Adipocyte (in vitro differentiated cells): ENCODE data around the gene MAN2B2.

Experiments used
- DNase-seq: peaks from one replicate; pipeline ENCODE4 v3.0.0-alpha.2; 2015; ENCODE audit warnings: low read depth
- H3K27me3 ChIP-seq: replicated peaks from 2 replicates; pipeline ENCODE4 v1.7.0; 2013; ENCODE audit warnings: mild to moderate bottlenecking, low read length, moderate library complexity; ENCODE audit not compliant: control insufficient read depth, insufficient read depth
- H3K36me3 ChIP-seq: 2 replicates; pipeline ENCODE4 v1.7.0; 2013; ENCODE audit warnings: low read length, mild to moderate bottlenecking, moderate library complexity; ENCODE audit not compliant: control insufficient read depth, insufficient read depth, severe bottlenecking
- H3K4me1 ChIP-seq: 2 replicates; pipeline ENCODE4 v1.7.0; 2013; ENCODE audit warnings: mild to moderate bottlenecking, low read length, moderate library complexity; ENCODE audit not compliant: control insufficient read depth, insufficient read depth
- H3K4me3 ChIP-seq: 2 replicates; pipeline ENCODE4 v1.7.0; 2013; ENCODE audit warnings: mild to moderate bottlenecking, low read length, moderate library complexity
- H3K9ac ChIP-seq: 2 replicates; pipeline ENCODE4 v1.7.0; 2013; ENCODE audit warnings: mild to moderate bottlenecking, low read length, moderate library complexity
- H3K9me3 ChIP-seq: 2 replicates; pipeline ENCODE4 v1.7.0; 2013; ENCODE audit warnings: mild to moderate bottlenecking, low read length, moderate library complexity; ENCODE audit not compliant: control insufficient read depth

The MAN2B2 gene

GRCh38 chr4:6534050-6534449, 40.9 kb upstream of the MAN2B2 start:
- H3K36me3 ChIP-seq = no peaks in the 10 kb centered on the region
- H3K4me1 ChIP-seq = no peaks in the 10 kb centered on the region
- H3K27me3 ChIP-seq = peaks cover 8% of the 10 kb centered on the region
- H3K4me3 ChIP-seq = no peak overlapping the region
- H3K9ac ChIP-seq = no peak overlapping the region
- no peak for DNase-seq
- H3K9me3 ChIP-seq = peaks cover 3% of the 10 kb centered on the region

GRCh38 chr4:6534618-6535328, 40.2 kb upstream of the MAN2B2 start:
- H3K4me3 ChIP-seq = no peak overlapping the region
- H3K27me3 ChIP-seq = peaks cover 13% of the 10 kb centered on the region
- DNase-seq = no peak
- no peaks in the 10 kb centered on the region for H3K4me1 ChIP-seq
- no peaks in the 10 kb centered on the region for H3K36me3 ChIP-seq
- peaks cover 3% of the 10 kb centered on the region for H3K9me3 ChIP-seq
- no peak overlapping the region for H3K9ac ChIP-seq

DNA sequence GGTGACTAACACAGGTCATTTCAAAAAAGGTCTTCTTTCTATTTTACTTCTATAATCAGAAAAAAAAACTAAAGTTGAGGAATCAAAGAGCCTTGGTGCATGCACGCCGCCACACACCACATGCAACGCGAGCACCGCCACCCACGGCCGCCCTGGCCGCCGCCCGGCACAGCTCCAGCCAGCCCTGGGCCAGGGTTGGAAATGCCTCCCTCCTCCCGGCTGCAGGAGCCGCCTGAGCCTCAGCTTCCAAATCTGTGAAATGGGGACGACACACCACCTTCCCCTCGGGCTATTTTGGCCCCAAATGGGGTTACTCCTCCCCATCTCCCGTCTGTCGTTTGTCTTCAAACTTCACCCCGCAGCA, 39.7 kb upstream of the MAN2B2 start:
- Histone ChIP-seq H3K27me3 (peaks cover 13% of the 10 kb centered on the region), H3K9me3 (peaks cover 4% of the 10 kb centered on the region), H3K9ac (no peak overlapping the region), H3K36me3 (no peaks in the 10 kb centered on the region), H3K4me1 (no peaks in the 10 kb centered on the region), H3K4me3 (no peak overlapping the region)
- no peak for DNase-seq

DNA sequence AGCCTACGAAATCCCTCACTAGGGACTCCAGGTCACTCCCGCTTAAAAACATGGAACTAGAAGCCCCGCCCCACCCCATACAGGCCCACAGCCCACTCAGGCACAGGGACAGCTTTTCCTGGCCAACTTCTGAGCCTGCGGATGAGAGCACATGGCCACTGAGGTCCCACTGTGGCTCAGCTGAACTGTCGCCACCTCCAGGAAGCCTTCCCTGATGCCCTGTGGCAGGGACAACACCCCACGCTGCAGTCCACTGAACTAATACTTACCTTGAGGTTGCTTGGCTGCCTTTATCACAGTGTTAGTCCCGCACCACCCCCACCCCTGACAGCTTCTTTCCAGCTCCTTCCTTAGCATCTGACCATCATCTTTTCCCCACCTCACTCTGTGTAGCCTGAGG, 39.3 kb upstream of the MAN2B2 start:
- DNase-seq = no peak
- H3K36me3 ChIP-seq = no peaks in the 10 kb centered on the region
- H3K4me3 ChIP-seq = no peak overlapping the region
- H3K4me1 ChIP-seq = no peaks in the 10 kb centered on the region
- H3K9ac ChIP-seq = no peak overlapping the region
- peaks cover 8% of the 10 kb centered on the region for H3K9me3 ChIP-seq
- H3K27me3 ChIP-seq = peaks cover 13% of the 10 kb centered on the region

- Histone ChIP-seq H3K27me3 (peaks cover 13% of the 10 kb centered on the region), H3K36me3 (no peaks in the 10 kb centered on the region), H3K9me3 (peaks cover 9% of the 10 kb centered on the region), H3K4me3 (no peak overlapping the region), H3K4me1 (no peaks in the 10 kb centered on the region), H3K9ac (no peak overlapping the region)
- DNase-seq = no peak
Observed at GRCh38 chr4:6538111-6538510, 36.9 kb upstream of the MAN2B2 start.

DNA sequence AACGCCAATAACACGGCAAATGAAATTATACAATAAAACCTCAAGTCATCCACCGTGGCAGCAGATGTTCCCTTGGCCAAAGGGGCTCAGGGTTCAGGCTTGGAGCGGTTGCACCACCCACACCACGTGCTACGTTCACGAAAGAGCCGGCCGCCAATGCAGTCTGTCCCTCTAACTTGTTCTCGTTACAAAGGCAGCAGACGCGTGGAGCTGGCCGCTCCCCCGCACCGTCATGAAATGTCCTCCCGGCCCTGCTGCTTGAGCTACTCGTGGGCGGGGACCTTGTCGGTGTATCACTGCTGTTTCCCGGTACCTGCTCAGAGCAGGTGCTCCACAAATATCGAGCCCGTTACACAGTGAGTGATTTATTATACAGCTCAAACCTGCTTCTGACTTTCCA, 36.4 kb upstream of the MAN2B2 start:
- Histone ChIP-seq H3K36me3 (no peaks in the 10 kb centered on the region), H3K4me3 (no peak overlapping the region), H3K27me3 (peaks cover 13% of the 10 kb centered on the region), H3K4me1 (no peaks in the 10 kb centered on the region), H3K9ac (no peak overlapping the region), H3K9me3 (peaks cover 9% of the 10 kb centered on the region)
- DNase-seq = no peak

DNA sequence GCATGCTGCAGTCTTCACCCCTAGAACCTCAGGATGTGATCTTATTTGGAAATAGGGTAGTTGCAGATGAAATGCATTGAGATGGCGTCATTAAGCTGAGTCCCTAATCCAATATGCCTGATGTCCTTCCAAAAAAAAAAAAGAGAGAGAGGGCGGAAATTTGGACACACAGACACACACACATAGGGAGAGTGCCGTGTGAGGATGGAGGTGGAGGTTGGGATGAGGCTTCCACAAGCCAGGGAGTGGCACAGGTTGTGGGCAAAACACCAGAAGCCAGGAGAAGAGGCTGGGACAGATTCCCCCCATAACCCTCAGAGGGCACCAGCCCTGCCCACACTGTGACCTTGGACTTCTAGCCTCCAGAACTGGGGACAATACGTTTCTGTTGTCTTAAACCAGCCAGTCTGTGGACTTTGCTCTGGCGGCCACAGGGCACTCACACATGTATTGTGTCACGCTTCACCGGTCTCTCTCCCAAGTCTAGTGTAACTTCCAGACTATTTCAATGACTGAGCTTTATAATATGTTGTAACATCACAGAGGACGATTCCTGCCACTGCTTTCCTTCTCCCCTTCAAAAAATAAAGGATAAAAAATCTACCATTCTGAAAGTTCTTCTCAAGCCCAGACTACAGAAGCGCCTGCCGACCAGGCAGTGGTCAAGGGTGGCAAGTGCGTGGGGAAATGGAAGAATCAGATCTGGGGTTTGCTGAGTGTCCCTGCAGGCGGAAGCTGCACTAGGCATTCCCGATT, 35.8 kb upstream of the MAN2B2 start:
- no peak overlapping the region for H3K9ac ChIP-seq
- peaks cover 9% of the 10 kb centered on the region for H3K9me3 ChIP-seq
- H3K36me3 ChIP-seq = no peaks in the 10 kb centered on the region
- DNase-seq = no peak
- H3K4me1 ChIP-seq = no peaks in the 10 kb centered on the region
- H3K27me3 ChIP-seq = peaks cover 13% of the 10 kb centered on the region
- H3K4me3 ChIP-seq = no peak overlapping the region

- peaks cover 13% of the 10 kb centered on the region for H3K27me3 ChIP-seq
- no peaks in the 10 kb centered on the region for H3K4me1 ChIP-seq
- no peak for DNase-seq
- H3K4me3 ChIP-seq = no peak overlapping the region
- H3K9me3 ChIP-seq = peaks cover 9% of the 10 kb centered on the region
- no peak overlapping the region for H3K9ac ChIP-seq
- H3K36me3 ChIP-seq = no peaks in the 10 kb centered on the region
Observed at GRCh38 chr4:6540879-6541278, 34.1 kb upstream of the MAN2B2 start.

- Histone ChIP-seq H3K4me3 (no peak overlapping the region), H3K36me3 (no peaks in the 10 kb centered on the region), H3K9me3 (peaks cover 9% of the 10 kb centered on the region), H3K4me1 (no peaks in the 10 kb centered on the region), H3K9ac (no peak overlapping the region), H3K27me3 (peaks cover 13% of the 10 kb centered on the region)
- no peak for DNase-seq
Observed at GRCh38 chr4:6541789-6542188, 33.2 kb upstream of the MAN2B2 start.

DNA sequence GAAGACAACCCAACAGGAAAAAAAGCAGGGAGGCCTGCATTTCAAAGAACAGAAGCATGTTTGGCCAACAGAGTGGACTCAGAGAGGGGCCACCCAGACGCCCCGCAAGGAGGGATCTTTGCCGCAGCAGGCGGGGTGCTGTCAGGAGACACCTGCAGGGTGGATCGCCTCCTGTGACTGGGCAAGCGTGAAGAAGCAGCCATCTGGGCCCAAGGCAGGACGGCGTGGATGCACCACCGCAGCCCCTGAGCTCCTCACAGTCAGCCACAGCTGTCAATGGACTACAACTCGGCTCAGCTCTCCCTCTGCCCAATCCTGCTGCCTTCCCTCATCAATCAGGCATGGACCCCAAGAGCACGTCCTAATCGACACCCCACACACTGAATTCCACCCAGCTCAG, 32.0 kb upstream of the MAN2B2 start:
- Histone ChIP-seq H3K4me1 (no peaks in the 10 kb centered on the region), H3K27me3 (peaks cover 22% of the 10 kb centered on the region), H3K9me3 (peaks cover 9% of the 10 kb centered on the region), H3K4me3 (no peak overlapping the region), H3K9ac (no peak overlapping the region), H3K36me3 (no peaks in the 10 kb centered on the region)
- DNase-seq = no peak

- Histone ChIP-seq H3K9me3 (peaks cover 2% of the 10 kb centered on the region), H3K27me3 (peaks cover 31% of the 10 kb centered on the region), H3K4me3 (no peak overlapping the region), H3K9ac (no peak overlapping the region), H3K4me1 (no peaks in the 10 kb centered on the region), H3K36me3 (no peaks in the 10 kb centered on the region)
- no peak for DNase-seq
Observed at GRCh38 chr4:6546091-6546490, 28.9 kb upstream of the MAN2B2 start.
